HepG2 (cell line): ENCODE results near the gene HAUS1. TPM values are rescaled to one million over a fixed set of nuclear protein-coding genes. Genes with fewer than 3 reads are reported as not detected.

ENCODE experiments used
- ATF2 ChIP-seq: sonication (generic); formaldehyde crosslinking; IDR thresholded peaks from 2 replicates; pipeline ENCODE4 v1.4.0; 2020; ENCODE audit warnings: missing genetic modification reagents
- BHLHE40 ChIP-seq: IDR thresholded peaks from 2 replicates; pipeline ENCODE4 v1.6.1; 2011; ENCODE audit warnings: low read length, improper control_type of control experiment
- HOXA5 ChIP-seq: sonication (generic); formaldehyde crosslinking; IDR thresholded peaks from 2 replicates; pipeline ENCODE4 v1.4.0; 2020; ENCODE audit warnings: missing genetic modification reagents
- ISL2 ChIP-seq: sonication (generic); formaldehyde crosslinking; IDR thresholded peaks from 2 replicates; pipeline ENCODE4 v1.5.0; 2020; ENCODE audit warnings: missing genetic modification reagents
- JDP2 ChIP-seq: sonication (generic); formaldehyde crosslinking; IDR thresholded peaks from 2 replicates; pipeline ENCODE4 v1.8.1; 2022; ENCODE audit warnings: missing genetic modification reagents, borderline replicate concordance
- SP140L ChIP-seq: sonication (generic); formaldehyde crosslinking; IDR thresholded peaks from 2 replicates; pipeline ENCODE4 v1.4.0; 2020; ENCODE audit warnings: missing genetic modification reagents, borderline replicate concordance
- YY1 ChIP-seq: IDR thresholded peaks from 2 replicates; pipeline ENCODE4 v1.6.1; 2011; ENCODE audit warnings: low read length, low read depth, moderate library complexity, mild to moderate bottlenecking; ENCODE audit not compliant: insufficient read depth, insufficient replicate concordance
- ZFP36L1 ChIP-seq: sonication (generic); formaldehyde crosslinking; IDR thresholded peaks from 2 replicates; pipeline ENCODE4 v1.8.0; 2022; ENCODE audit warnings: mild to moderate bottlenecking, missing genetic modification reagents, moderate library complexity
- ZNF20 ChIP-seq: sonication (generic); formaldehyde crosslinking; IDR thresholded peaks from 2 replicates; pipeline ENCODE4 v1.4.0; 2020; ENCODE audit warnings: mild to moderate bottlenecking, moderate library complexity, missing genetic modification reagents
- ZNF280D ChIP-seq: sonication (generic); formaldehyde crosslinking; IDR thresholded peaks from 2 replicates; pipeline ENCODE4 v1.5.1; 2020; ENCODE audit warnings: mild to moderate bottlenecking, missing genetic modification reagents
- ZNF615 ChIP-seq: sonication (generic); formaldehyde crosslinking; IDR thresholded peaks from 2 replicates; pipeline ENCODE4 v1.5.0; 2020; ENCODE audit warnings: mild to moderate bottlenecking, missing genetic modification reagents, borderline replicate concordance
- ZNF740 ChIP-seq: sonication (generic); formaldehyde crosslinking; IDR thresholded peaks from 2 replicates; pipeline ENCODE4 v1.4.0; 2020; ENCODE audit warnings: missing genetic modification reagents
- polyA plus RNA-seq, 8 experiments: library from polyadenylated mRNA; depleted of rRNA in 3 of 8; stranded (reverse) in 7 of 8; unstranded in 1 of 8; fragments of >200 nt; fragmentation: Illumina TruSeq in 4 of 8; extraction: Trizol in 4 of 8; gene quantifications; 2 replicates each; pipeline versions ENCODE4 v1.2.1 to v1.2.3, GENCODE V29; 2011 to 2016; ENCODE audit warnings: low read depth in 4 of 8, missing spikeins in 1 of 8, mixed read lengths in 1 of 8; ENCODE audit not compliant: insufficient read depth in 1 of 8
- total RNA-seq, 5 experiments: library from RNA; depleted of rRNA; stranded (reverse); fragments of >200 nt; fragmentation: Illumina TruSeq; extraction: Trizol; gene quantifications; 2 replicates each; pipeline ENCODE4 v1.2.3, GENCODE V29; 2016; ENCODE audit warnings: low read depth in 1 of 5
- TF ChIP-seq, protein P1 (sequence below): sonication (generic); formaldehyde crosslinking; IDR thresholded peaks from 2 replicates; pipeline ENCODE4 v1.5.1; 2020; ENCODE audit warnings: mild to moderate bottlenecking, missing genetic modification reagents, borderline replicate concordance
- TF ChIP-seq, protein P2 (sequence below): sonication (generic); formaldehyde crosslinking; IDR thresholded peaks from 2 replicates; pipeline ENCODE4 v1.8.0; 2022; ENCODE audit warnings: mild to moderate bottlenecking, missing genetic modification reagents, moderate library complexity
- TF ChIP-seq, protein P3 (sequence below): IDR thresholded peaks from 2 replicates; pipeline ENCODE4 v1.6.1; 2016; ENCODE audit warnings: missing genetic modification reagents, missing compliant biosample characterization
- TF ChIP-seq, protein P4 (sequence below): sonication (generic); formaldehyde crosslinking; IDR thresholded peaks from 2 replicates; pipeline ENCODE4 v1.8.0; 2022; ENCODE audit warnings: missing genetic modification reagents, low read depth, mild to moderate bottlenecking, borderline replicate concordance
- TF ChIP-seq, protein P5 (sequence below): sonication (generic); formaldehyde crosslinking; IDR thresholded peaks from 2 replicates; pipeline ENCODE4 v1.5.0; 2020; ENCODE audit warnings: missing genetic modification reagents

HAUS1 gene
- total and polyA plus RNA-seq, 2 of the 13 experiments (the other 11 are each of a cell fraction or from before 2014, with no cell fraction given), result 20.6 to 59.2 TPM

DNA sequence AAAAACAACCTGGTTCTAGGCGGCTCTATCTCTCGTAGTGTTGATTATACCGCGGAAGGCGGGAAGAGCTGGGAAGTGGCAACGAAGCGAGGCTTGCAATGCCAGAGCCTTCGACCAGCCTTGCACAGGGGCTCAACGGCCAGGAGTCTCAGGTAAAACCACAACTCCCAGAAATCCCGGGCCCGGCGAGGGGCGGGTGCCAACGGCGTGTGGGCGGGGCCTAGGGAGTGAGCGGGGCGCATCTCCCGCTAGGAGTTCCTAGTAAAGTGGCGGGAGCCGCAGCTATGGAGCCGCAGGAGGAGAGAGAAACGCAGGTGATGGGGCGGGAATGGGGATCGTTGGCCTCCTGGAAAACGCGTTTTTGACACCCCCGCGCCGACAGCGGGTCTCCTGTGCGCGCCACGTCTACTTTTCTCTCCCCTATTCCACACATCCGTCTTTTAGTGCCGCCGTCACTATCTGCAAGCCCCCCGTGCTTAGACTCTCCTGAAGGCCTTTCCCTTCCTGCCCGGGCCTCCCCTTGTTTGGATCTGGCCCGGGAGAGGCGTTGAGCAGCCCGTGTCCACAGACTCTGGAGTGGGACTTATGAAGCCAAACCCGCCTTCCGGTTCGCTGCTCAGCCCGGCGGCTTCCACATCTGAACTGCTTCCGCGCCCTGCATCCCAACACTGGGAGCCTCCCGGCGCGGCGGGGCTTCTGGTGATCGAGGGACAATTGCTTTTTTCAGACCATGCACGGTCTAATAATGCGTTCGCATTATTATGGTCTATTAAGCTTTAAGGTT is at the start of gene HAUS1 (continued):
- TF ChIP-seq, protein P1, sequence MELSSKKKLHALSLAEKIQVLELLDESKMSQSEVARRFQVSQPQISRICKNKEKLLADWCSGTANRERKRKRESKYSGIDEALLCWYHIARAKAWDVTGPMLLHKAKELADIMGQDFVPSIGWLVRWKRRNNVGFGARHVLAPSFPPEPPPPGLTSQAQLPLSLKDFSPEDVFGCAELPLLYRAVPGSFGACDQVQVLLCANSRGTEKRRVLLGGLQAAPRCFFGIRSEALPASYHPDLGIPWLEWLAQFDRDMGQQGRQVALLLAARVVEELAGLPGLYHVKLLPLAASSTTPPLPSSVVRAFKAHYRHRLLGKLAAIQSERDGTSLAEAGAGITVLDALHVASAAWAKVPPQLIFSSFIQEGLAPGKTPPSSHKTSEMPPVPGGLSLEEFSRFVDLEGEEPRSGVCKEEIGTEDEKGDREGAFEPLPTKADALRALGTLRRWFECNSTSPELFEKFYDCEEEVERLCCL (CRISPR knock-in tag), result no peak
- peak; percentile 35; the same call in 1 of the 2 replicates for TF ChIP-seq ATF2 (CRISPR knock-in tag)
- TF ChIP-seq ZNF615 (CRISPR knock-in tag), result 0 out of 2 replicates have a peak, but pooled peaks have one; percentile 34
- TF ChIP-seq, protein P2, sequence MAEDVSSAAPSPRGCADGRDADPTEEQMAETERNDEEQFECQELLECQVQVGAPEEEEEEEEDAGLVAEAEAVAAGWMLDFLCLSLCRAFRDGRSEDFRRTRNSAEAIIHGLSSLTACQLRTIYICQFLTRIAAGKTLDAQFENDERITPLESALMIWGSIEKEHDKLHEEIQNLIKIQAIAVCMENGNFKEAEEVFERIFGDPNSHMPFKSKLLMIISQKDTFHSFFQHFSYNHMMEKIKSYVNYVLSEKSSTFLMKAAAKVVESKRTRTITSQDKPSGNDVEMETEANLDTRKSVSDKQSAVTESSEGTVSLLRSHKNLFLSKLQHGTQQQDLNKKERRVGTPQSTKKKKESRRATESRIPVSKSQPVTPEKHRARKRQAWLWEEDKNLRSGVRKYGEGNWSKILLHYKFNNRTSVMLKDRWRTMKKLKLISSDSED, result 0 out of 2 replicates have a peak, but pooled peaks have one; percentile 23
- TF ChIP-seq HOXA5 (CRISPR knock-in tag), result no peak
- no peak for TF ChIP-seq SP140L (CRISPR knock-in tag)
- TF ChIP-seq, protein P3, sequence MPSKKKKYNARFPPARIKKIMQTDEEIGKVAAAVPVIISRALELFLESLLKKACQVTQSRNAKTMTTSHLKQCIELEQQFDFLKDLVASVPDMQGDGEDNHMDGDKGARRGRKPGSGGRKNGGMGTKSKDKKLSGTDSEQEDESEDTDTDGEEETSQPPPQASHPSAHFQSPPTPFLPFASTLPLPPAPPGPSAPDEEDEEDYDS (CRISPR knock-in tag), result peak; percentile 18; the same call in 1 of the 2 replicates
- TF ChIP-seq ZFP36L1 (CRISPR knock-in tag), result no peak
- TF ChIP-seq, protein P4, sequence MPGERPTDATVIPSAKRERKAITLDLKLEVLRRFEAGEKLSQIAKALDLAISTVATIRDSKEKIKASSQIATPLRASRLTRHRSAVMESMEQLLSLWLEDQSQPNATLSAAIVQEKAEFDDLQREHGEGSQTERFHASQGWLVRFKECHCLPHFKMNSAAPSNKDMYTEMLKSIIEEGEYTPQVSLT (CRISPR knock-in tag), result no peak
- TF ChIP-seq JDP2, result no peak
- no peak for TF ChIP-seq ZNF280D (CRISPR knock-in tag)
- TF ChIP-seq, protein P5, sequence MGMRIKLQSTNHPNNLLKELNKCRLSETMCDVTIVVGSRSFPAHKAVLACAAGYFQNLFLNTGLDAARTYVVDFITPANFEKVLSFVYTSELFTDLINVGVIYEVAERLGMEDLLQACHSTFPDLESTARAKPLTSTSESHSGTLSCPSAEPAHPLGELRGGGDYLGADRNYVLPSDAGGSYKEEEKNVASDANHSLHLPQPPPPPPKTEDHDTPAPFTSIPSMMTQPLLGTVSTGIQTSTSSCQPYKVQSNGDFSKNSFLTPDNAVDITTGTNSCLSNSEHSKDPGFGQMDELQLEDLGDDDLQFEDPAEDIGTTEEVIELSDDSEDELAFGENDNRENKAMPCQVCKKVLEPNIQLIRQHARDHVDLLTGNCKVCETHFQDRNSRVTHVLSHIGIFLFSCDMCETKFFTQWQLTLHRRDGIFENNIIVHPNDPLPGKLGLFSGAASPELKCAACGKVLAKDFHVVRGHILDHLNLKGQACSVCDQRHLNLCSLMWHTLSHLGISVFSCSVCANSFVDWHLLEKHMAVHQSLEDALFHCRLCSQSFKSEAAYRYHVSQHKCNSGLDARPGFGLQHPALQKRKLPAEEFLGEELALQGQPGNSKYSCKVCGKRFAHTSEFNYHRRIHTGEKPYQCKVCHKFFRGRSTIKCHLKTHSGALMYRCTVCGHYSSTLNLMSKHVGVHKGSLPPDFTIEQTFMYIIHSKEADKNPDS (CRISPR knock-in tag), result peak; percentile 72; the same call in 1 of the 2 replicates
- no peak for TF ChIP-seq ZNF740 (CRISPR knock-in tag)
- TF ChIP-seq ZNF20 (CRISPR knock-in tag), result 0 out of 2 replicates have a peak, but pooled peaks have one; percentile 78
- no peak for TF ChIP-seq BHLHE40
- peak; percentile 67 for TF ChIP-seq YY1
- TF ChIP-seq ISL2 (CRISPR knock-in tag), result peak; percentile 53; the same call in 1 of the 2 replicates
